OCI-LY1 (cell line): Measurements from ENCODE around the gene SMIM24.

Experiments used
- H2AFZ ChIP-seq: fragments of 200-600 bp; sonication (generic), shearing (Covaris generic); 2 replicates; pipeline ENCODE4 v1.6.0; 2014; ENCODE audit warnings: antibody characterized with exemption, mild to moderate bottlenecking, low read length
- H3F3A ChIP-seq: fragments of 200-600 bp; sonication (generic), shearing (Covaris generic); 2 replicates; pipeline ENCODE4 v1.6.0; 2014; ENCODE audit warnings: mild to moderate bottlenecking, antibody characterized with exemption, low read length, moderate library complexity; ENCODE audit not compliant: insufficient read depth
- H3K27ac ChIP-seq: fragments of 200-600 bp; sonication (generic); 2 replicates; pipeline ENCODE4 v1.5.1; 2014; ENCODE audit warnings: low read length, mixed run types, mild to moderate bottlenecking, low read depth; ENCODE audit not compliant: poor library complexity, severe bottlenecking
- H3K27me3 ChIP-seq: fragments of 200-600 bp; sonication (generic); 2 replicates; pipeline ENCODE4 v1.6.0; 2014; ENCODE audit warnings: antibody characterized with exemption, mild to moderate bottlenecking, low read length, moderate library complexity; ENCODE audit not compliant: insufficient read depth
- H3K36me3 ChIP-seq: fragments of 200-600 bp; sonication (generic); 2 replicates; pipeline ENCODE4 v1.6.1; 2014; ENCODE audit warnings: mild to moderate bottlenecking, antibody characterized with exemption, low read length, moderate library complexity, mixed read lengths; ENCODE audit not compliant: insufficient read depth
- H3K4me1 ChIP-seq: fragments of 200-600 bp; sonication (generic); 2 replicates; pipeline ENCODE4 v1.5.1; 2014; ENCODE audit warnings: mild to moderate bottlenecking, low read length, moderate library complexity; ENCODE audit not compliant: insufficient read depth, severe bottlenecking
- H3K4me2 ChIP-seq: fragments of 200-600 bp; sonication (generic), shearing (Covaris generic); 2 replicates; pipeline ENCODE4 v1.6.1; 2014; ENCODE audit warnings: low read length
- H3K4me3 ChIP-seq: fragments of 200-600 bp; sonication (generic); 2 replicates; pipeline ENCODE4 v1.5.1; 2014; ENCODE audit warnings: low read length, low read depth, mild to moderate bottlenecking, mixed read lengths; ENCODE audit not compliant: poor library complexity, severe bottlenecking
- H3K79me2 ChIP-seq: fragments of 200-600 bp; shearing (Covaris generic); 2 replicates; pipeline ENCODE4 v1.6.1; 2016; ENCODE audit warnings: mixed run types, low read length, mixed read lengths; ENCODE audit not compliant: insufficient read depth
- H3K9ac ChIP-seq: fragments of 200-600 bp; sonication (generic), shearing (Covaris generic); 2 replicates; pipeline ENCODE4 v1.6.1; 2014; ENCODE audit warnings: mild to moderate bottlenecking, low read length, mixed read lengths
- H3K9me2 ChIP-seq: fragments of 200-600 bp; sonication (generic), shearing (Covaris generic); 2 replicates; pipeline ENCODE4 v1.6.1; 2014; ENCODE audit warnings: low read depth, mild to moderate bottlenecking, low read length, mixed read lengths
- H3K9me3 ChIP-seq: fragments of 200-600 bp; shearing (Covaris generic); 2 replicates; pipeline ENCODE4 v1.6.1; 2014; ENCODE audit warnings: low read length, mixed read lengths
- H4K20me1 ChIP-seq: fragments of 200-600 bp; sonication (generic), shearing (Covaris generic); 2 replicates; pipeline ENCODE4 v1.6.0; 2016; ENCODE audit warnings: mild to moderate bottlenecking, low read length; ENCODE audit not compliant: insufficient read depth
- CTCF ChIP-seq: fragments of 200-600 bp; sonication (generic), shearing (Covaris generic); IDR thresholded peaks from 2 replicates; pipeline ENCODE4 v1.5.1; 2017; ENCODE audit warnings: mild to moderate bottlenecking, antibody characterized with exemption, low read length, moderate library complexity, mixed read lengths
- EZH2 ChIP-seq: fragments of 200-600 bp; sonication (generic), shearing (Covaris generic); IDR thresholded peaks from 2 replicates; pipeline ENCODE4 v1.8.0; 2017; ENCODE audit warnings: borderline replicate concordance, mixed run types, mild to moderate bottlenecking, antibody characterized with exemption, low read length, moderate library complexity, mixed read lengths

SMIM24 gene

GRCh38 chr19:3459089-3459881, 21.0 kb downstream of the SMIM24 start:
- H2AFZ ChIP-seq: no peak overlapping the region

GRCh38 chr19:3458229-3459088, 21.9 kb downstream of the SMIM24 start:
- H3K4me1 ChIP-seq: no peaks in the 10 kb centered on the region
- H3K9me2 ChIP-seq: no peaks in the 10 kb centered on the region
- no peaks in the 10 kb centered on the region for H3K9me3 ChIP-seq
- no peak for TF ChIP-seq EZH2
- no peak for TF ChIP-seq CTCF
- H3K4me3 ChIP-seq: no peak overlapping the region
- H3K9ac ChIP-seq: no peak overlapping the region
- no peaks in the 10 kb centered on the region for H3K27me3 ChIP-seq
- H3K4me2 ChIP-seq: no peak overlapping the region
- no peaks in the 10 kb centered on the region for H3F3A ChIP-seq
- H3K79me2 ChIP-seq: no peaks in the 10 kb centered on the region
- H3K36me3 ChIP-seq: no peaks in the 10 kb centered on the region
- H4K20me1 ChIP-seq: no peaks in the 10 kb centered on the region
- H3K27ac ChIP-seq: no peak overlapping the region
- H2AFZ ChIP-seq: no peak overlapping the region

More at GRCh38 chr19:3459089-3459881, 21.0 kb downstream of the SMIM24 start:
- Histone ChIP-seq H3K79me2 (no peaks in the 10 kb centered on the region), H3K4me3 (no peak overlapping the region), H3K36me3 (no peaks in the 10 kb centered on the region), H3K27ac (no peak overlapping the region), H4K20me1 (no peaks in the 10 kb centered on the region), H3K9ac (no peak overlapping the region), H3K9me3 (no peaks in the 10 kb centered on the region), H3K27me3 (no peaks in the 10 kb centered on the region), H3K9me2 (no peaks in the 10 kb centered on the region), H3K4me1 (no peaks in the 10 kb centered on the region), H3F3A (no peaks in the 10 kb centered on the region), H3K4me2 (no peak overlapping the region)
- TF ChIP-seq EZH2: no peak
- TF ChIP-seq CTCF: no peak

- Histone ChIP-seq H3K27ac (no peak overlapping the region), H4K20me1 (no peaks in the 10 kb centered on the region), H3K9me3 (no peaks in the 10 kb centered on the region), H3K9me2 (no peaks in the 10 kb centered on the region), H3K4me1 (no peaks in the 10 kb centered on the region), H3K36me3 (no peaks in the 10 kb centered on the region; the same call in 1 of the 2 replicates), H3F3A (no peaks in the 10 kb centered on the region), H3K4me3 (no peak overlapping the region), H3K79me2 (no peaks in the 10 kb centered on the region), H3K4me2 (no peak overlapping the region), H3K27me3 (no peaks in the 10 kb centered on the region), H2AFZ (no peak overlapping the region), H3K9ac (no peak overlapping the region)
- no peak for TF ChIP-seq EZH2
- no peak for TF ChIP-seq CTCF
These were observed 22.6 kb downstream of the SMIM24 start for GRCh38 chr19:3457528-3458228.
